Psoas muscle (tissue), 8 donors: Measurements from ENCODE around the gene FBLIM1. TPM values are rescaled to one million over a fixed set of nuclear protein-coding genes. Genes with fewer than 3 reads are reported as not detected.
A peak's percentile ranks its signal among the peaks of the same experiment; 100 is the strongest.

Experiments
- ATAC-seq, 4 donors: fragments of 200-7000 bp; cut with Tn5 transposase; one replicate each; pipeline ENCODE4 v1.9.1; 2020; ENCODE audit warnings: moderate library complexity in 3 of 4, mild to moderate bottlenecking in 2 of 4
- DNase-seq, 2 donors: peaks; one replicate each; pipeline ENCODE4 v3.0.0-alpha.2; 2020
- H3K27ac ChIP-seq: fragments of 200-600 bp; one replicate; pipeline ENCODE4 v1.8.0; 2022
- H3K27me3 ChIP-seq, 3 donors: fragments of 200-600 bp in 1 of 3; one replicate each; pipeline versions ENCODE4 v1.6.1 to v1.8.0; 2013 to 2022; ENCODE audit warnings: low read length in 2 of 3, mild to moderate bottlenecking in 2 of 3, moderate library complexity in 1 of 3; ENCODE audit not compliant: insufficient read depth in 3 of 3
- H3K36me3 ChIP-seq, 2 donors: fragments of 200-600 bp in 1 of 2; one replicate each; pipeline versions ENCODE4 v1.6.1 to v1.8.0; 2013 to 2022; ENCODE audit warnings: low read depth in 1 of 2, mild to moderate bottlenecking in 1 of 2, moderate library complexity in 1 of 2; ENCODE audit not compliant: insufficient read depth in 1 of 2
- H3K4me1 ChIP-seq: fragments of 200-600 bp; one replicate; pipeline ENCODE4 v1.8.0; 2022
- H3K4me3 ChIP-seq: fragments of 200-600 bp; one replicate; pipeline ENCODE4 v1.8.0; 2022; ENCODE audit warnings: mild to moderate bottlenecking
- H3K9me3 ChIP-seq: fragments of 200-600 bp; one replicate; pipeline ENCODE4 v1.8.0; 2022
- CTCF ChIP-seq: fragments of 200-600 bp; IDR thresholded peaks from one replicate; pipeline ENCODE4 v1.8.0; 2022; ENCODE audit warnings: antibody characterized with exemption
- WGBS, 3 donors: extraction: QIAGEN DNeasy Blood & Tissue Kit; methylation state at CpG; one replicate each; pipeline versions ENCODE4 v1.1.6 to v1.1.7; 2013; 5-methylcytosine and 5-hydroxymethylcytosine counted together
- intact Hi-C, 2 donors: fragments of 100-400 bp; cut with DNase I; formaldehyde crosslinking; loops; one replicate each; pipeline versions ENCODE4 v1.11.0 to v1.14.2; 2022
- polyA plus RNA-seq, 3 donors: library from polyadenylated mRNA; stranded (reverse); fragments of 200-250 nt; gene quantifications; one replicate each; pipeline ENCODE4 v1.2.3, GENCODE V29; 2013
- total RNA-seq, 4 donors: library from RNA; stranded (reverse); fragmentation: NEBNext Ultra II Directional in 2 of 4; extraction: Animal tissue kit (Norgen Biotek cat#: 25700) in 2 of 4; gene quantifications; one replicate each; pipeline versions ENCODE4 v1.2.1 to v1.2.4, GENCODE V29; 2021 to 2023
- donor health status: healthy with polysubstance abuse.
- donor health status: DM: no; HTN: no; CAD: no; lungs with moderate emphysema.
- donor health status: Bipolar disorder and iron deficiency.
- donor health status: healthy.
- donor health status: DM: yes; HTN: yes; CAD: no.
- donor health status: DM: no; HTN: no; CAD: no.
- donor health status: DM: no; HTN: no; CAD: no.
- donor health status: DM: yes; HTN: yes; CAD: no.

The FBLIM1 gene
- total and polyA plus RNA-seq, 7 donors = 2.5 to 11.3 (median 2.9) TPM

DNA sequence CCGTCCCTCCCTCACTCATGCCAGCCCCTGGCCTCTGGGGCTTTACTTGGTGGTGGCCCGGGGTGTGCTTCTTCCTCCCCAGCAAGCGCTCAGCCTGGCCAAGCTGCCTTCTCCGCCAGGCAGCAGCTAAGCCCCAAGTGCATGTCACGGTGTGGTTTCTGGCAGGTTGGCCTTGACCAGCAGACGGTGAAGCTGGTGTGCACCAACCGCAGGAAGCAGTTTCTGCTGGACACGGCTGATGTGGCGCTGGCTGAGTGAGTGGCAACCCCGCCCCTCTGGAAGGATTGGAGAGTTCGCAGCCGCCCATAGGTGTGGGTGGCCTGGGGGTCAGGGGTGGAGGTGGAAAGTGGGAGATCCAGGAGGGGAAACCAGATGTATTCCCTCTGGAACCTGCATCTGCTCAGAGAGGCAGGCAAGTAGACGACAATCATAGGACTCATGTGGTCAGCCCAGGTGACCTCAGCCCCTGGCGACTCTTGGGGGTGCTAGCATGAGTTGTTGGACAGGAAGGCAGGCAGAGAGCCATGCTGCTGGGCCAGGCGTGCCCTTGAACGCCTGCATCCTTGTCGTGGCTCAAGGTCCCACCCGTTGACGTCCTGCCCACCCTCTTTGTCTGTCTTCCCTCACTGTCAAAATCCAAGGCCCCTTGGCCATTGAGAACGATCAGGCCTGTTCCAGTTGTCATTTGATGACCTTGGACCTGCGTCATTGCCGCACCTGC is 29.5 kb upstream of the FBLIM1 start:
- Histone ChIP-seq H3K9me3 (no peaks in the 10 kb centered on the region), H3K4me3 (no peak overlapping the region), H3K4me1 (peaks cover 27% of the 10 kb centered on the region), H3K27ac (peak overlapping the region; percentile 77), H3K36me3 (peaks cover 3 to 98% of the 10 kb centered on the region in 2 donors), H3K27me3 (no peaks in the 10 kb centered on the region)
- no peak for ATAC-seq
- peak in 1 of 2 donors; percentile 46 for DNase-seq
- no peak for TF ChIP-seq CTCF
- 77 to 82% (median 81%) methylated on average over 22 of the region's 22 CpGs for WGBS, 3 donors
- intact Hi-C loops = no loop called here

GRCh38 chr1:15730423-15730822 is 28.2 kb upstream of the FBLIM1 start:
- intact Hi-C loops = no loop called here
- ATAC-seq (no peak), DNase-seq (peak in 1 of 2 donors; percentile 49)

DNA sequence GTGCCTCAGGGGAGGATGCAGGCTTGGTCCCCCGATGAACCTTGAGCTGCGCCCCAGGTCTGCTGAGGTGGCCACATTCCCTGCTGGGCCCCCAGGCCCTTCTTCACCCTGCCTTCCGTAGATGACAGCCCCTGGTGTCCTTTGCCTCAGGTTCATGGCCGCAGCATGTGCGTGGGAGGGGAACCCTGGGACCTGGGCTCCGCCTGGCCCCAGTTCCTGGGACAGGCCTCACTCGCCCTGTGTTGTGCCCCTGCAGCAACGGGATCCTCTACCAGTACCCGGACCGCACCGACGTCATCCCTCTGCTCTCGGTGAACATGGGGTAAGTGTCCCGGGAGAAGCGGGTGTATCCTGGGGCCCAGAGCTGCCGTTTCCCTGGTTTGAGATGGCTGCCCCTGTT is 27.7 kb upstream of the FBLIM1 start:
- Histone ChIP-seq H3K27ac (no peak overlapping the region), H3K27me3 (no peaks in the 10 kb centered on the region), H3K36me3 (peaks cover 3 to 87% of the 10 kb centered on the region in 2 donors), H3K9me3 (no peaks in the 10 kb centered on the region), H3K4me3 (no peak overlapping the region), H3K4me1 (peaks cover 31% of the 10 kb centered on the region)
- no peak for TF ChIP-seq CTCF
- intact Hi-C loops = no loop called here
- ATAC-seq (no peak), DNase-seq (no peak)
- WGBS, 3 donors = 89 to 91% (median 91%) methylated on average over 16 of the region's 16 CpGs

More at GRCh38 chr1:15730423-15730822, 28.2 kb upstream of the FBLIM1 start:
- no peak for TF ChIP-seq CTCF
- H3K4me1 ChIP-seq = peaks cover 27% of the 10 kb centered on the region
- no peak overlapping the region for H3K27ac ChIP-seq
- H3K27me3 ChIP-seq = no peaks in the 10 kb centered on the region
- WGBS, 3 donors = 93 to 94% (median 94%) methylated on average over 15 to 16 of the region's 16 CpGs
- no peak overlapping the region for H3K4me3 ChIP-seq
- no peaks in the 10 kb centered on the region for H3K9me3 ChIP-seq
- H3K36me3 ChIP-seq = peaks cover 3 to 92% of the 10 kb centered on the region in 2 donors

GRCh38 chr1:15731735-15732685 is 26.6 kb upstream of the FBLIM1 start:
- DNase-seq (peak in 1 of 2 donors; percentile 46), ATAC-seq (no peak)
- H3K4me1 ChIP-seq = peaks cover 33% of the 10 kb centered on the region
- WGBS, 3 donors = 90 to 92% (median 91%) methylated on average over 36 to 39 of the region's 39 CpGs
- intact Hi-C loops = no loop called here
- no peak overlapping the region for H3K4me3 ChIP-seq
- no peak overlapping the region for H3K27ac ChIP-seq
- H3K36me3 ChIP-seq = peaks cover 3 to 76% of the 10 kb centered on the region in 2 donors
- H3K27me3 ChIP-seq = no peaks in the 10 kb centered on the region
- no peak for TF ChIP-seq CTCF
- no peaks in the 10 kb centered on the region for H3K9me3 ChIP-seq
